Endodermal cell (in vitro differentiated cells): ENCODE results near the gene STXBP5. TPM values are rescaled to one million over a fixed set of nuclear protein-coding genes. Genes with fewer than 3 reads are reported as not detected.

Experiments used
- DNase-seq: peaks from one replicate; pipeline ENCODE4 v3.0.0-alpha.2; 2017
- H3K27ac ChIP-seq: 2 replicates; pipeline ENCODE4 v1.5.1; 2013; ENCODE audit warnings: mild to moderate bottlenecking, low read depth, low read length, moderate library complexity
- H3K27me3 ChIP-seq: 2 replicates; pipeline ENCODE4 v1.6.1; 2013; ENCODE audit warnings: mild to moderate bottlenecking, low read length, moderate library complexity; ENCODE audit not compliant: insufficient read depth, control insufficient read depth, poor library complexity, severe bottlenecking
- H3K36me3 ChIP-seq: 2 replicates; pipeline ENCODE4 v1.7.0; 2013; ENCODE audit warnings: mild to moderate bottlenecking, low read length, moderate library complexity; ENCODE audit not compliant: control insufficient read depth, insufficient read depth
- H3K4me1 ChIP-seq: one replicate; pipeline ENCODE4 v1.7.0; 2013; ENCODE audit warnings: low read length; ENCODE audit not compliant: control insufficient read depth, insufficient read depth
- H3K4me3 ChIP-seq: 2 replicates; pipeline ENCODE4 v1.5.1; 2013; ENCODE audit warnings: mild to moderate bottlenecking, low read length, moderate library complexity
- H3K9ac ChIP-seq: 2 replicates; pipeline ENCODE4 v1.6.1; 2013; ENCODE audit warnings: mild to moderate bottlenecking, low read length, moderate library complexity; ENCODE audit not compliant: poor library complexity, severe bottlenecking; ENCODE audit errors: extremely low read depth
- H3K9me3 ChIP-seq: 2 replicates; pipeline ENCODE4 v1.6.1; 2013; ENCODE audit warnings: mild to moderate bottlenecking, low read length, moderate library complexity; ENCODE audit not compliant: control insufficient read depth
- H3K27ac Mint-ChIP-seq: 2 replicates; pipeline ENCODE4 v1.8.0; 2020; ENCODE audit warnings: mixed read lengths
- H3K27me3 Mint-ChIP-seq: 2 replicates; pipeline ENCODE4 v1.8.0; 2021; ENCODE audit warnings: mild to moderate bottlenecking, mixed read lengths; ENCODE audit not compliant: insufficient read depth
- H3K36me3 Mint-ChIP-seq: 2 replicates; pipeline ENCODE4 v1.8.0; 2020; ENCODE audit warnings: low read depth, mixed read lengths
- H3K4me1 Mint-ChIP-seq: 2 replicates; pipeline ENCODE4 v1.8.0; 2020; ENCODE audit warnings: mixed read lengths
- H3K4me3 Mint-ChIP-seq: 2 replicates; pipeline ENCODE4 v1.8.0; 2020; ENCODE audit warnings: mild to moderate bottlenecking, moderate library complexity, mixed read lengths
- H3K9me3 Mint-ChIP-seq: 2 replicates; pipeline ENCODE4 v1.8.0; 2020; ENCODE audit warnings: mild to moderate bottlenecking, mixed read lengths
- CTCF ChIP-seq: fragments of 200-600 bp; sonication (generic); conservative IDR thresholded peaks from 2 replicates; pipeline ENCODE4 v1.5.0; 2021; ENCODE audit warnings: antibody characterized with exemption, mild to moderate bottlenecking
- WGBS, 2 experiments: methylation state at CpG; one replicate each; pipeline versions ENCODE4 v1.1.5 to v1.1.7; 2013; ENCODE audit warnings: missing lambda C conversion rate in 2 of 2, mixed read lengths in 1 of 2; ENCODE audit not compliant: insufficient coverage in 1 of 2, insufficient read length in 1 of 2; 5-methylcytosine and 5-hydroxymethylcytosine counted together
- total RNA-seq, 2 donors: library from RNA; stranded (reverse); fragmentation: NEBNext Ultra II Directional in 1 of 2; extraction: Animal tissue kit (Norgen Biotek cat#: 25700) in 1 of 2; gene quantifications; 2 replicates in 1 of 2; 3 replicates in 1 of 2; pipeline ENCODE4 v1.2.1, GENCODE V29; 2021

STXBP5 gene
- total RNA-seq, 2 donors from 2014 or later: 19.2 to 25.2 TPM

- no peak for TF ChIP-seq CTCF
- Histone ChIP-seq H3K4me1 (no peaks in the 10 kb centered on the region), H3K27ac (no peak overlapping the region), H3K9ac (no peak overlapping the region), H3K9me3 (no peaks in the 10 kb centered on the region), H3K27me3 (no peaks in the 10 kb centered on the region), H3K36me3 (peaks cover 25% of the 10 kb centered on the region), H3K4me3 (no peak overlapping the region)
- Mint-ChIP-seq H3K4me1 (peaks cover 3% of the 10 kb centered on the region), H3K36me3 (peaks cover 14% of the 10 kb centered on the region), H3K27ac (no peak overlapping the region), H3K9me3 (no peaks in the 10 kb centered on the region), H3K4me3 (no peak overlapping the region), H3K27me3 (no peaks in the 10 kb centered on the region)
- DNase-seq: no peak
- WGBS, 2 experiments: 100% methylated on average over 1 of the region's 1 CpG; no CpG with 5 or more reads in 1 of the 2 experiments
Measured at GRCh38 chr6:147227770-147228320, 23.6 kb downstream of the STXBP5 start.

- no peak for DNase-seq
- no peaks in the 10 kb centered on the region for H3K9me3 Mint-ChIP-seq
- Histone ChIP-seq H3K9me3 (no peaks in the 10 kb centered on the region), H3K4me1 (no peaks in the 10 kb centered on the region), H3K27me3 (no peaks in the 10 kb centered on the region), H3K4me3 (no peak overlapping the region), H3K9ac (no peak overlapping the region), H3K27ac (no peak overlapping the region), H3K36me3 (peaks cover 12% of the 10 kb centered on the region)
- no peaks in the 10 kb centered on the region for H3K27me3 Mint-ChIP-seq
- H3K27ac Mint-ChIP-seq: no peak overlapping the region
- 100% methylated on average over 1 of the region's 1 CpG; no CpG with 5 or more reads in 1 of the 2 experiments for WGBS, 2 experiments
- H3K4me1 Mint-ChIP-seq: peaks cover 3% of the 10 kb centered on the region
- H3K4me3 Mint-ChIP-seq: no peak overlapping the region
- peaks cover 4% of the 10 kb centered on the region for H3K36me3 Mint-ChIP-seq
- no peak for TF ChIP-seq CTCF
Measured at GRCh38 chr6:147231589-147231988, 27.4 kb downstream of the STXBP5 start.

- Histone ChIP-seq H3K27me3 (no peaks in the 10 kb centered on the region), H3K9ac (no peak overlapping the region), H3K4me1 (no peaks in the 10 kb centered on the region), H3K36me3 (peaks cover 19% of the 10 kb centered on the region), H3K4me3 (no peak overlapping the region), H3K27ac (no peak overlapping the region), H3K9me3 (no peaks in the 10 kb centered on the region)
- Mint-ChIP-seq H3K4me3 (no peak overlapping the region), H3K36me3 (peaks cover 22% of the 10 kb centered on the region), H3K27me3 (no peaks in the 10 kb centered on the region), H3K9me3 (no peaks in the 10 kb centered on the region), H3K27ac (no peak overlapping the region), H3K4me1 (no peaks in the 10 kb centered on the region)
- no peak for TF ChIP-seq CTCF
- 91% methylated on average over 1 of the region's 2 CpGs; no CpG with 5 or more reads in 1 of the 2 experiments for WGBS, 2 experiments
- DNase-seq: no peak
Measured at GRCh38 chr6:147234685-147235084, 30.5 kb downstream of the STXBP5 start.
